Liver (tissue), 3 donors: Measurements from ENCODE around the gene HDAC10.
A peak's percentile ranks its signal among the peaks of the same experiment; 100 is the strongest.

Source experiments
- ATF3 ChIP-seq: IDR thresholded peaks from 2 replicates; pipeline ENCODE4 v1.6.1; 2016; ENCODE audit warnings: antibody characterized with exemption
- CTCF ChIP-seq: fragments of 150-350 bp; IDR thresholded peaks from 2 replicates; pipeline ENCODE4 v1.5.1; 2017; ENCODE audit warnings: improper control_type of control experiment, low read depth, low read length; ENCODE audit not compliant: missing input control
- EGR1 ChIP-seq, 2 donors: IDR thresholded peaks; 2 replicates each; pipeline ENCODE4 v1.6.1; 2016 to 2018; ENCODE audit warnings: antibody characterized with exemption in 2 of 2, low read depth in 2 of 2
- FOXA1 ChIP-seq: IDR thresholded peaks from 2 replicates; pipeline ENCODE4 v1.6.1; 2016; ENCODE audit warnings: antibody characterized with exemption
- GABPA ChIP-seq, 2 donors: IDR thresholded peaks in 1 of 2; conservative IDR thresholded peaks in 1 of 2; 2 replicates each; pipeline ENCODE4 v1.6.1; 2016; ENCODE audit warnings: antibody characterized with exemption in 2 of 2, mild to moderate bottlenecking in 1 of 2, moderate library complexity in 1 of 2
- JUND ChIP-seq, 2 donors: IDR thresholded peaks; 2 replicates each; pipeline ENCODE4 v1.6.1; 2016; ENCODE audit warnings: antibody characterized with exemption in 2 of 2
- MAX ChIP-seq: IDR thresholded peaks from 2 replicates; pipeline ENCODE4 v1.6.1; 2016; ENCODE audit warnings: antibody characterized with exemption
- RAD21 ChIP-seq, 2 donors: IDR thresholded peaks; 2 replicates each; pipeline ENCODE4 v1.6.1; 2016; ENCODE audit warnings: antibody characterized with exemption in 2 of 2, mild to moderate bottlenecking in 2 of 2
- REST ChIP-seq: IDR thresholded peaks from 2 replicates; pipeline ENCODE4 v1.6.1; 2016; ENCODE audit warnings: antibody characterized with exemption, mild to moderate bottlenecking
- RXRA ChIP-seq, 2 donors: IDR thresholded peaks; 2 replicates each; pipeline ENCODE4 v1.6.1; 2017 to 2018; ENCODE audit warnings: antibody characterized with exemption in 2 of 2, mild to moderate bottlenecking in 1 of 2
- SP1 ChIP-seq: IDR thresholded peaks from 2 replicates; pipeline ENCODE4 v1.6.1; 2018; ENCODE audit warnings: antibody characterized with exemption, mild to moderate bottlenecking
- TAF1 ChIP-seq: conservative IDR thresholded peaks from 2 replicates; pipeline ENCODE4 v1.6.1; 2016; ENCODE audit warnings: antibody characterized with exemption, mild to moderate bottlenecking
- YY1 ChIP-seq: IDR thresholded peaks from 2 replicates; pipeline ENCODE4 v1.6.1; 2016; ENCODE audit warnings: antibody characterized with exemption, mild to moderate bottlenecking
- ZBTB33 ChIP-seq: IDR thresholded peaks from 2 replicates; pipeline ENCODE4 v1.6.1; 2016; ENCODE audit warnings: antibody characterized with exemption
- donor health status: healthy.
- donor health status: healthy.

GRCh38 chr22:50252082-50253045 is 1.3 kb upstream of the HDAC10 start:
- TF ChIP-seq REST (no peak), CTCF (peak; percentile 66), ZBTB33 (no peak), EGR1 (IDR thresholded peaks at IDR 0.05; ENCODE audit: low read depth in 2 of 2) (no peak), RXRA (IDR thresholded peaks at IDR 0.05) (no peak), TAF1 (no peak), RAD21 (IDR thresholded peaks at IDR 0.05) (peak; percentile 84 to 85), ATF3 (no peak), YY1 (no peak), SP1 (no peak), JUND (IDR thresholded peaks at IDR 0.05) (no peak), GABPA (IDR thresholded peaks at IDR 0.05 in 1 of 2, conservative IDR thresholded peaks at IDR 0.05 in 1 of 2) (no peak), MAX (no peak), FOXA1 (no peak)
